GM18951 (cell line): Measurements from ENCODE around the gene KCNQ1.

Experiments
- POLR2A ChIP-seq: IDR thresholded peaks from 4 replicates; pipeline ENCODE4 v1.6.1; 2011; ENCODE audit warnings: mild to moderate bottlenecking; ENCODE audit not compliant: insufficient read length, insufficient read depth; ENCODE audit errors: extremely low read depth
- in situ Hi-C: fragments of 300-500 bp; cut with MboI; formaldehyde crosslinking; loops from one replicate; pipeline ENCODE4 v1.12.0; 2022; ENCODE audit warnings: low sequenced_read_pairs, mixed read lengths, inconsistent platforms; ENCODE audit not compliant: unreplicated experiment

The KCNQ1 gene

DNA sequence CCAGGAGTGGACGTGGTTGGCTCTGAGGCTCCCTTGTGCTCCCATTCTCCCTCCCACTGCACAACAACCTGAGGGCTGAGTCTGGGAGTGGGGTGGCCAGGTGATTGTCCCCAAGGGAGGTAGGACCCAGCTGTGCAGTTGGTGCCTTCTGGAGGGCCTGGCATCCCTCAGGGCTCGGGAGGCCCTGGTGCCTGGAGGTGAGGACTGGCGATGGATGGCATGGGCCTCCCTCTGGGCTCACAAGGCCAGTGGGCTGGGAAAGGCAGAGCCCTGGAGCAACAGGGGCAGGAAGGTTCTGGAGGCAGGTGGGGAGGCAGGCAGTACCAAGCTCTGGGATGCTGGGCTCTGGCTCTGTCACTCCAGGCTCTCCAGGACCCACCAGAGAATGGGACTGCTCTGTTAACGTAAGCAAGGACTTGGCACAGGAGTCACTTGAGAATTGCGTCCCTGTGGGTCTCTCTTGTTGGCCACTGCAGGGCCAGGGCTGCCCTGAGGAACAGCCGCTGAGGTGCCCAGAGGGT lies 140.8 kb downstream of the KCNQ1 start:
- no peak for TF ChIP-seq POLR2A
- in situ Hi-C loops: no loop called here

DNA sequence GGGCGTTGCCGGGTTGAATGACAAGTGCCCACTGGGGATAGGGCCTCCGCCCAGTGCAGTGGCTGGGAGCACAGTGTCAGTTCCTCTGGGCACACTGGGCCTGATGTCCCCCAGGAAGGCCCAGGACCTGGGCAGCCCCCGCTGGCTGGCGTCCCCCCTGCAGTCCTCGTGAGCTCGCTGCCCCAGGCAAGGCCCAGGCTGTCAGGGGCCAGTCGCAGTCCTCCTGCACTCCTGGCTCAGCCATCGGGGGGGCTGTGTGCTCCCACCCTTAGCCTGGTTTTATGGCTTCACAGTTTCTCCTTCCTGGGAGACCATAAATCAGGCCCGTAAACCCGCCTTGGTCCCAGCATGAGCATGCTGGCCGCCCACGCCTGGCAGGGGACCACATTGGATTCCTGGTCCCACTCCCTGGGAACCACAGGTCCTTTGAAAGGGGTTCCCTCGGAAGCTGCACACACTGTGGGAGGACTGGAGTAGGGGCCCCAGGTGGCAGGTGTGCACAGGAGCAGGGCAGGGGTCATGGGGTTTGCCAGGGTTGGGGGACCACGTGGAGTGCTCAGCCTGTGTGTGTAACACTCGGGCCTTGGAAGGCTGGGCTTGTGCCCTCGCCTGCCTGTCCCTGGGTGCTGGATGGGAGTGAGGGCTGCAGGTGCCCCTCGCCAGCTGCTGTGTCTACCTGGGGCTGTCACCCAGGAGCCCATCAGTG lies 141.4 kb downstream of the KCNQ1 start:
- TF ChIP-seq POLR2A: no peak
- in situ Hi-C loops: no loop called here

DNA sequence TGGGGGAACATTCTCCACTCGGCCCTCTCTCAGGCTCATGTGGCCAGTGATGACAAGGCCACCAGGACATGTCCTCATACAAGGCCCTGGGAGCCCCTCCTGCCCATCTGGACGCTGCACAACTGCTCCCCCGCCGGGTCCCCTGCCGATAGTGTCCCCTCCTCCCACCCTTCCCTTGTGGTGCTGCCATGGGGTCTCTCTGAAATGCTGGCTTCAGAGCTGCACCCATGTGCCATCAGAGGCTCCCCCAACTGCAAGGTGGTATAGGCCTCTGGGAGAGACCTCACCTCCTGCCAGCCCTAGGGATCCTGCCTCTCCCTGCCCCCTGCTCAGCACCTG lies 142.0 kb downstream of the KCNQ1 start:
- in situ Hi-C loops: no loop called here
- no peak for TF ChIP-seq POLR2A

DNA sequence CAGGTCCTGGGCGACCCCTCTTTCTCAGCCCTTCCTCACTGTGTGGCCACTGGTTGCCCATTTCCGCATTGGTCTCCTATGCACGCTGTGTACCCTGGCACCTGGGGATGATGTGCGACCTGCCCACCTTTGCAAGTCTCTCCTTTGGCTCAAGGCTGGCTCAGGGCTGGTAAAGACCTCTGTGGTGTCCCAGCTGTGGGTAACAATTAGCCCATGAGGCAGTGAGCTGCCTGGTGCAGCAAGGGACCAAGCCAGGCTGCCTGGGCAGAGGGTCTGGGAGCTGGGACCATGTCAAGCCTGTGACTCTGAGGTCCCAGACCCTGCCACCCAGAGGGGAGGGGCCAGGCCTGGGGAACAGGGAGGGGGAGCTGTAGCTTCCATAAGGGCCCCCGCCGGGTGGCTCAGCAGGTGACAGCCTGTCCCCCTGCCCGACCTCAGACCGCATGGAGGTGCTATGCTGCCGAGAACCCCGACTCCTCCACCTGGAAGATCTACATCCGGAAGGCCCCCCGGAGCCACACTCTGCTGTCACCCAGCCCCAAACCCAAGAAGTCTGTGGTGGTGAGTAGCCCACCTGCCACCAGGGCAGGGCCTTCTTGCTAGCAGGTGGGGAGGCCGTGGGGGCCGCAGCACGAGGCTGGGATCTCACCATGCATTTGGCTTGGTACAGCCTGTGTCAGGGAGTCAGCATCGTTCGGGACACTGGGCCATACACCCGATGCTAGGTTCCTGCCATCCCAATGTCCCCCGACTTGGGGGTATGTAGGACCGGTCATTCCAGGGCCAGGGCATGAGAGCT lies 142.5 kb downstream of the KCNQ1 start:
- no peak for TF ChIP-seq POLR2A
- in situ Hi-C loops: no loop called here

DNA sequence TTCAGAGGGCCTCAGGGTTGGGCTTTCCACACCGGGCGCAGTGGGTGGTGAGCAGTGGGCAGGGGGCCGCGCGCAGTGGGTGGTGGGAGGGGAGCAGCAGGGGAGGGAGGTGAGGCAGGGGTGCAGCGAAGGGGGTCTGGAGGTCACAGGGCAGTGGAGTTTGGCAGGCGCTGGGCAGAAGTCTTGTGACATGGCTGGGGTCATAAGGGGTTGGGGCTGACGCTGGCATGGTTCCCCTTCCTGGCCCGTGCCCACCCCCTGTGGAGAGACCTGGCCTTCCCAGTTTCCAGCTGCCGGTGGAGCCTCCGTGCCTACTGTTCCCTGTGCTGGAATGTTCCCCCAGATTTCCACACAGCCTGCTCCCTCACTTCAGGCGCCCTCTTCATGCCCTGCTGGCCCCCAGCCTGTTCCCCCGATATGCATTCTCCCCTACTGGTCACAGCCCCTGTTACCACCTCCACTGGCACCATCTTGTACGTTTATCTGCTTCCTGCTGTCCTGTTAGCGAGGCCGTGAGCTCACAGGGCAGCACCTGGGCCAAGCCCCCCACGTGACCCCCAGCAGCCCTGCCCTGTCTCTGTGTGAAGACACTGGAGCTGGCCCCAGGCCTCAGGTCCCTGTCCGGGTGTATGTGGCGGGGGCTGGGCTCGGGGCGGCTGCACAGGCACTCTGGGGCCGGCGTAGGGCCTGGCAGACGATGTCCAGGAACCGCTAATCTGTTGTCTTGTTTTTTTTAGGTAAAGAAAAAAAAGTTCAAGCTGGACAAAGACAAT lies 143.4 kb downstream of the KCNQ1 start:
- in situ Hi-C loops: no loop called here
- TF ChIP-seq POLR2A: no peak

DNA sequence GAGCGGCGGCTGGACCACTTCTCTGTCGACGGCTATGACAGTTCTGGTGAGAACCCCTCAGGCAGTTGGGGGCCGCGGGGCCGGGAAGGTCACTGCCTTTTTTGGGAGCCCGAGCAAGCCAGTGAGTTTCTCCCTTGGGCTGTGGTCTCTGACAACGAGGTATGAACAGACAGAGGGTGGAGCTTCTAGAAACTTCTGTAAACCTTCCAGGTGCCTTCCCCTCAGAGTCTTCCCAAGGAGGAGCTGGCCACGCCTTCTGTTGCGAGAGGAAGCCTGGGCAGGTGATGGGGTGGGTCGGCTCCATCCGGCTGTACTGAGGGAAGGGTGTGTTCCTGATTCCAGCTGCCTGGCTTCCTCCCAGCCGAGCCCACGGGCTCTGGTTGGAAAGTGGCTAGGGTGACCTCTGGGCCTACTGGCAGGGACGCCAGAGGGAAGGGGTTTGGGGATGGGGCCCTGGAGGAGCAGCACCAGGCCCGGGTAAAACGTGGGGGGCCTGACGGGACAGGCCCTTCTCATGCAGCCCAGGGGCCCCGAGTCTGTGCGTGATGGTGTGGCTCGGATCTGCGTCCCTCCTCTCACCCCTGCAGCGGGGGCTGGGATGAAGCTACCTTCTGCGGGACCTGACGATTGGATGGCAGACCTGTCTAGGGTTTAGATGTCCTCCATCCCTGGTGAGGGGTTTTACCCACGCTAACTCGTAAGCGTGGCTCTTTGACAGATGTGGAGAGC lies 144.2 kb downstream of the KCNQ1 start:
- no peak for TF ChIP-seq POLR2A
- in situ Hi-C loops: no loop called here

DNA sequence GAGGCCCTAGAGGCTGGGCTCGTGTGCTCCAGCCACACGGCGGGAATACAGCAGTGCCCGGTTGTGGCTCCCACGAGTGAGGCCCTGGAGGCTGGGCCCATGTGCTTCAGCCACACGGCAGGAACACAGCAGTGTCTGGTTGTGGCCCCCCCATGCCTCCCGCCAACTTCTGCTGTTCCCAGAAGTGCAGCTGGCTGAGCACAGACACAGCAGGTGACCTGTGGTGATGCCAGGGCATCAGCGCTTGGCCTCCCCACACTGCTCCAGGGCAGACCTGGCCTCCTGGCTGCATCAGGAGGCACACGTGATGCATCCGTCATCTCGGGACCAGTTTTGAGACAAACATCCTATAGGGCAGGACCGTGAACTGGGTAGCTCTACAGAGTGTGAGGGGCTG lies 144.7 kb downstream of the KCNQ1 start:
- no peak for TF ChIP-seq POLR2A
- in situ Hi-C loops: no loop called here

DNA sequence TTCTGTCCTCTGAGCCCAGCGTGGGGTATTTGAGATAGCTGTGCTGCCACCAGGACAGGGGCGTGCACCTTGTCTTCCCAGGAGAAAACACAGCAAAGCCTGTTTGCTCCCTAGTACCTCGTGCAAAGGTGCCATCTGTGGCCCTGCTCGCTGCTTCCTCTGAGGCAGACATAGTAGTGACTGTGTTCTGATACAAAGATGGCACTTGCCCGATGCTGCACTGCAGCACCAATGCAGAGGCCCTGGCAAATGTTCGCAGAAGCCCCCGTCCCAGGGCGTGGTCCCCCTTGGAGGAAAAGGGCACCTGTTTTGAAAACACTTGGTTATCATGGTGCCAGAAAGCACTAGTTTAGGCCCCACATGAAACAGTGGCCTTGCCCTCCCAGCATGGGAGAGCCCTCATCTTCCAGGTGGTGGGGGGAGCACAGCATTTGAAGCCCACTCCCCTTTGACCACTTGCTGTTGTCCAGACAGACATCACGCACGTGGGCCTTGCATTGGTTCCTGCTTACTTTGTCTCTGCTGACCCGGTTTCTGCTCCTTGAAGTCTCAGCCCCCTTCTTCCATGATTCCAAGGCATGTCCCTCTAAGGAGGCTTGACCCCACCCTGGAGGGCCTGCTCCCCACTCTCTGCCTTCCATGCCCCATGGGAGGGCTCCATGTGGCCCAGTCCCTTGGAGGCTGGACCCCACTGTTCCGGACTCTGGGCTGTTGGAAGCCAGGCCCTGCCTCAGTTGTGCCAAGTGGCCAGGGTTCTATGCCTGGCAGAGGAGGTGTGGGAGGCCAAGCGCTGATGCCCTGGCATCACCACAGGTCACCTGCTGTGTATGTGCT lies 145.5 kb downstream of the KCNQ1 start:
- in situ Hi-C loops: no loop called here
- no peak for TF ChIP-seq POLR2A

DNA sequence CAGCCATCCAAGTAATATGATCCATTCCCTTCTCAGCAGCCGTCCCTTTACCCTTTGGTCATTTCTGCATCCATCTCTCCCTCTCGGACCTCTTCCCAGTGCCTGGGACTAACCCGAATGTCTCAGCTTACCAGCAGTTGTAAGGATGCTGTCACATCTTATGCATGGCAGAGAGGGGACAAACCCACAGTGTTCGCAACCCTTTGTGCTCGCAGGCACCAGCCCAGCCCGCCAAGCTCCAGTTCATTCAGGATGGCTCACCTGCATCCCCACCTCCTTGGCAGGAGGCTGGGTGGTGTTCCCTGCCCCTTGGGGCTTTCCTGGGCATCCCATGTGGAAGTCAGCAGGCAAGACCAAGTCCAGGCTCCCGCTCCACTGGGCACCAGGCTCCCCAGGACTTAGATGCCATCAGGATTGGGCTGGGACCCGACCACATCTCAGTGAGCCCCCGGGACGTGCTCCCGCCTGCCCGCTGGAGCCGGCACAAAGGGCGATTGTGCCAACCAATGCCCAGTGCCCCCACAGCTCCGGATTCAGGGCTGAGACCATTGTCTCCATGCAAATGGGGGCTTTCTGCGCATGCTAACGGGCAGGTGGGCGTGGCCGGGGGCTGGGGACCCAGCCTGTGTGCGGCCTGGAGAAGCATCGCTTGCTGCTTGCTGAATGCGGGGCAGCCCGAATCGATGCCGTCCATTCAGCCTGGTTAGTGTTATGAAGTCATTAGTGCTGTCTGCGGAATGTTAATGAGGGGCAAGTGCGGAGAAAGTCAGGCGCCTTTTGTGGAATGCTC lies 146.4 kb downstream of the KCNQ1 start:
- in situ Hi-C loops: no loop called here
- no peak for TF ChIP-seq POLR2A

DNA sequence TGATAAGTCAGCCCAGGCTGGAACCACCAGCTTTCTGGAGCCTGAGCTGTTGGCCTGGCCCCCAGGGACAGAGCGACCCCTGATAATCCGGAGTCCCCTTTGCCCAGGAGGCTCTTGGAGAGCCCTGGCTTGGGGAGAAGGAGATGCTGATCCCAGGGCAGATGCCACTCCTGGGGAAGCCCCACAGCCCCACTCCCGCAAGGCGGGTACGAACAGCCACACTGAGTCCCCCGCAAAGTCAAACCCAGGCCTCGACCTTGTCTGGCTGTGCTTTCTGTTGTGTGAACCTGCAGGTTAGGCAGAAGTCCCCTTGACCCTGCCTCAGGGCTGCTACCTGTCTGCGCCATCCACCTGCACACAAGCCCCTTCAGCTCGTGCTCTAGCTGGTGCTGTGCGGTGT lies 147.0 kb downstream of the KCNQ1 start:
- no peak for TF ChIP-seq POLR2A
- in situ Hi-C loops: no loop called here

DNA sequence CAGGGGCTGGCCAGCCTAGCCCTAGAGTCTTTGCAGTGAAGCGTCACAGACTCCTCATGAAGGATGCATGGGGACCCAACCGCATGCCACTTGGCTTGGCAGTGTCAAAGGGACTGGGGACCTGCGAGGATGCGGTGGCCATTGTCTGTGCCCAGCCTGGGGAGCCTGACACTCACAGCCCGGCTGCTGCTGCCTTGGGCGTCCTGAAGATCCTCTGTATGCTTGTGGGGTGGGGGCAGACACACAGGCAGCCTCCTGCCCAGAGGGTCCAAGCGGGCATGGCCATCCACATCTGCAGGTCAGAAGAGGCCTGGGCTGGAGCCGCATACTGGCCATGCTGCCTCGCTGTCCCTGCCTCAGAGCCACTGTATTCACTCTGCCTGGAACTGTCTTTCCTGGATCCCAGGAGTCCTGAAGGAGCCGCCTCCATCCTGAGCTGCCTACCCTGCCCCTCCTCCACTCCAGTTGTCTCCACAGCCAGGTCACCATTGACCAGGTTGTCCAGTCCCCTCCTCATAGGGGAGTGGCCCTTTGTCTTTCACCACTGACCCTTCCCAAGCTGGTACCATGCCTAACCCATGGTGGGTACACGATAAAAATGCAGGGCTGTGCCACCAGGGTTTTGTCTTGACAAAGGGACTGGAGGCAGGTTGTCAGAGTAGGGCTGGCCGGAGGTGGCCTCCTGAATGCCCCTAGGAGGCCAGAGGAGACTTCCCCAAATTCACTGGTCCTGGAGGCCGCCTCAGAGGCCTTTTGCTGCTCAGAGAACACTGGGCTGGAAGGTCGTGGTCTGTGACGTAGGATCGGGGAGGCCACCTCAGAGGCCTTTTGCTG lies 148.0 kb downstream of the KCNQ1 start:
- no peak for TF ChIP-seq POLR2A
- in situ Hi-C loops: no loop called here
